ENCODE measurements around the gene HAP1.

Gene HAP1

DNA sequence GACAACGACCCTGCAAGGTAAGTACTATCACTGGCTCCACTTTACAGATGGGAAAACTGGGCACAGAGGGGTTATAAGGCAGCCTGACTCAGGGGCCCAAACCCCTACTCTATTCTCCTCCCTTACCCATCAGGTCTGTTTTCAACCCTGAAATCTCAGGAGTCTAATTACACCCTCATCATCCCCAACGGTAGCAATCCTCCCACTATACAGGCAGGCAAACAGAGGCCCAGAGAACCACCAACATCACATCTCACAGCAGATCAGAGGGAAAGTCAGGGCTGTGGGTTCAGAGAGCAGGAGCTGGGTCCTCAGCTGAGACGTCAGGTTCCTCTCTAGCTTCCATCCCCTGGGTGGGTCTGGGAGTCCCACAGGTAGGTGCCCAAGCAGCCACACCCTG, 35.5 kb upstream of the HAP1 start:
- DNase-seq (ENCODE audit: low read depth in 2 of 2) = no peak
- TF ChIP-seq, protein P1, sequence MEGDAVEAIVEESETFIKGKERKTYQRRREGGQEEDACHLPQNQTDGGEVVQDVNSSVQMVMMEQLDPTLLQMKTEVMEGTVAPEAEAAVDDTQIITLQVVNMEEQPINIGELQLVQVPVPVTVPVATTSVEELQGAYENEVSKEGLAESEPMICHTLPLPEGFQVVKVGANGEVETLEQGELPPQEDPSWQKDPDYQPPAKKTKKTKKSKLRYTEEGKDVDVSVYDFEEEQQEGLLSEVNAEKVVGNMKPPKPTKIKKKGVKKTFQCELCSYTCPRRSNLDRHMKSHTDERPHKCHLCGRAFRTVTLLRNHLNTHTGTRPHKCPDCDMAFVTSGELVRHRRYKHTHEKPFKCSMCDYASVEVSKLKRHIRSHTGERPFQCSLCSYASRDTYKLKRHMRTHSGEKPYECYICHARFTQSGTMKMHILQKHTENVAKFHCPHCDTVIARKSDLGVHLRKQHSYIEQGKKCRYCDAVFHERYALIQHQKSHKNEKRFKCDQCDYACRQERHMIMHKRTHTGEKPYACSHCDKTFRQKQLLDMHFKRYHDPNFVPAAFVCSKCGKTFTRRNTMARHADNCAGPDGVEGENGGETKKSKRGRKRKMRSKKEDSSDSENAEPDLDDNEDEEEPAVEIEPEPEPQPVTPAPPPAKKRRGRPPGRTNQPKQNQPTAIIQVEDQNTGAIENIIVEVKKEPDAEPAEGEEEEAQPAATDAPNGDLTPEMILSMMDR (IDR thresholded peaks at IDR 0.05; ENCODE audit: low read depth, low read length) = no peak
- H3K4me3 ChIP-seq (replicated peaks in 1 of 2; ENCODE audit: low read depth in 2 of 2, low read length in 2 of 2) = no peak overlapping the region

- TF ChIP-seq, protein P1 (IDR thresholded peaks at IDR 0.05; ENCODE audit: low read depth, low read length) = no peak
- DNase-seq (ENCODE audit: low read depth in 2 of 2) = no peak
Observed at GRCh38 chr17:41769346-41769862, 35.0 kb upstream of the HAP1 start.

GRCh38 chr17:41768682-41769288, 34.3 kb upstream of the HAP1 start:
- TF ChIP-seq, protein P1 (IDR thresholded peaks at IDR 0.05; ENCODE audit: low read depth, low read length) = no peak
- no peak for DNase-seq (ENCODE audit: low read depth in 2 of 2)
- no peak overlapping the region for H3K4me3 ChIP-seq (replicated peaks in 1 of 2; ENCODE audit: low read depth in 2 of 2, low read length in 2 of 2)

More at GRCh38 chr17:41769346-41769862, 35.0 kb upstream of the HAP1 start:
- no peak overlapping the region for H3K4me3 ChIP-seq (replicated peaks in 1 of 2; ENCODE audit: low read depth in 2 of 2, low read length in 2 of 2)

DNA sequence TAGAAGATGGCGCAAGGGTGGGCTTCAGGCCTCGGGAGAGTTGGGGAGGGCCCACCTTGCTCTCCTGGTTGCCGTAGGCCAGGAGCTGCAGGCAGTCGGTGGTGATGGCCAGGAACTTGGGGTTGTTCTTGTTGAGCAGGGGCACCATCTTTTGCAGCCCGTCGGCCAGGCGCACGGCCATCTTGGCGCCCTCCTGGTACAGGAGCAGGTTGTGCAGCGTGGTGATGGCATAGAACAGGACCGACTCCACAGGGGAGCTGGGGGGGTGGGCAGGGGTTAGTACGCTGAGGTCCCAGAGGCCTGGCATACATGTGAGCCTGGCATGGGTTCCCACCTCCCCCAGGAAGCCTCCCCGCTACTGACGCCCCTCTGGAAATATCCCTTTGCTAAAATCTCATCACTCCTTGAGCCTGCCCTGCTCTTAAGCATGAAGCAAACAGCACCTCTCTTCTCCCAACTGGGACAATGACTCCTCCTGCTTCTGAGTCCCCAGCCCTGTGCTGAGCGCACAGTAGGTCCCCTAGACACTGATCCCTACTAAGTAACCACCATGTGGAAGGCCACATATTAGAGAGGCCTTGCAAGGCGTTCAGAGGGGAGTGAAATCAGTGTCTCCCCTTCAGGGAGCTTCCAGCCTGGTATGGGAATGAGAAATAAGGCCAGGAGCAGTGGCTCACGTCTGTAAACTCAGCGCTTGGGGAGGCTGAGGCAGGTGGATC, 33.0 kb upstream of the HAP1 start:
- TF ChIP-seq, protein P1 (IDR thresholded peaks at IDR 0.05; ENCODE audit: low read depth, low read length) = no peak
- DNase-seq (ENCODE audit: low read depth in 2 of 2) = no peak

GRCh38 chr17:41766135-41766534, 31.7 kb upstream of the HAP1 start:
- TF ChIP-seq, protein P1 (IDR thresholded peaks at IDR 0.05; ENCODE audit: low read depth, low read length) = no peak
- no peak for DNase-seq (ENCODE audit: low read depth in 2 of 2)
- no peak overlapping the region for H3K4me3 ChIP-seq (replicated peaks in 1 of 2; ENCODE audit: low read depth in 2 of 2, low read length in 2 of 2)

More for the DNA sequence above, 33.0 kb upstream of the HAP1 start:
- no peak overlapping the region for H3K4me3 ChIP-seq (replicated peaks in 1 of 2; ENCODE audit: low read depth in 2 of 2, low read length in 2 of 2)

DNA sequence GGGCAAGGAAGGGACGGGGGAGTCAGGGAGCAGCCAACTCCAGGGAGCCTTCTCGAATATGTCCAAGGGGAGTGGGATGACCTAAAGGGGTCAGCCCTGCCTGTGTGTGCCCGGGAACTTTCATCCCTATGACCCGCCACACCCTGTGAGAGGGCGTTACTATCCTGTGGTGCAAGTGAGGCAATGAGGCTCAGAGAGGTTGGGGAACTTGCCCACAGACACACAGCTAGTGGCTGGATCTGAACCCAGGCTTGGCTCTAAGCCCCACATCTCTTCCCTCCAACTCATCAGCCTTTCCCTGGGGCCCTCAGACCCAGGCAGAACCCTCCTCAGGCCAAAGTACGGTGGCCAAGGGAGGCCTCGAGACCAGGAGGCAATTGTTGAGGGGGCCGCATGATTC, 28.9 kb upstream of the HAP1 start:
- no peak for DNase-seq (ENCODE audit: low read depth in 2 of 2)
- TF ChIP-seq, protein P1 (IDR thresholded peaks at IDR 0.05; ENCODE audit: low read depth, low read length) = no peak
- H3K4me3 ChIP-seq (replicated peaks in 1 of 2; ENCODE audit: low read depth in 2 of 2, low read length in 2 of 2) = no peak overlapping the region
